Activated CD8-positive, alpha-beta memory T cell treated with anti-CD3 and anti-CD28 coated beads, Interleukin-2, amount 10 ng/mL, durations not matched to agents 7 days and 5 days (primary cell): ENCODE results near the gene IKBIP. TPM values are rescaled to one million over a fixed set of nuclear protein-coding genes. Genes with fewer than 3 reads are reported as not detected.
A peak's percentile ranks its signal among the peaks of the same experiment; 100 is the strongest.

ENCODE experiments used
- ATAC-seq: fragments of 150-1000 bp; cut with Tn5 transposase; one replicate; pipeline ENCODE4 v1.10.0; 2021; ENCODE audit warnings: moderate library complexity
- CTCF ChIA-PET: fragments of 350-600 bp; sonication (Branson Sonifier 250); formaldehyde crosslinking; loops from one replicate; lab custom pipeline; 2021; ENCODE audit warnings: antibody characterized with exemption; lab: Charles Lee
- DNase-seq: peaks from one replicate; pipeline ENCODE4 v3.0.0-alpha.2; 2020
- H3K27ac Mint-ChIP-seq: one replicate; pipeline ENCODE4 v1.8.0; 2021; ENCODE audit warnings: mild to moderate bottlenecking, mixed read lengths
- H3K27me3 Mint-ChIP-seq: one replicate; pipeline ENCODE4 v1.8.0; 2021; ENCODE audit warnings: mixed read lengths
- H3K36me3 Mint-ChIP-seq: one replicate; pipeline ENCODE4 v1.8.0; 2021; ENCODE audit warnings: mild to moderate bottlenecking, mixed read lengths
- H3K4me1 Mint-ChIP-seq: one replicate; pipeline ENCODE4 v1.8.0; 2021; ENCODE audit warnings: mixed read lengths
- H3K4me3 Mint-ChIP-seq: one replicate; pipeline ENCODE4 v1.8.0; 2021; ENCODE audit warnings: mild to moderate bottlenecking, moderate library complexity, mixed read lengths
- H3K9me3 Mint-ChIP-seq: one replicate; pipeline ENCODE4 v1.8.0; 2022; ENCODE audit warnings: low read depth, mixed read lengths
- total RNA-seq, 2 experiments: library from RNA; stranded (reverse); gene quantifications; one replicate each; pipeline ENCODE4 v1.2.3, GENCODE V29; 2021

IKBIP gene, protein sequence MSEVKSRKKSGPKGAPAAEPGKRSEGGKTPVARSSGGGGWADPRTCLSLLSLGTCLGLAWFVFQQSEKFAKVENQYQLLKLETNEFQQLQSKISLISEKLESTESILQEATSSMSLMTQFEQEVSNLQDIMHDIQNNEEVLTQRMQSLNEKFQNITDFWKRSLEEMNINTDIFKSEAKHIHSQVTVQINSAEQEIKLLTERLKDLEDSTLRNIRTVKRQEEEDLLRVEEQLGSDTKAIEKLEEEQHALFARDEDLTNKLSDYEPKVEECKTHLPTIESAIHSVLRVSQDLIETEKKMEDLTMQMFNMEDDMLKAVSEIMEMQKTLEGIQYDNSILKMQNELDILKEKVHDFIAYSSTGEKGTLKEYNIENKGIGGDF
- 10 to 100 TPM; 28.9 to 29.3 TPM for total RNA-seq

- H3K4me3 Mint-ChIP-seq, result peak within 1 kb of the TSS; percentile 92
- DNase-seq (peak; percentile 97), ATAC-seq (peak; percentile 89)
- peak within 1 kb of the TSS; percentile 92 for H3K27ac Mint-ChIP-seq
- H3K27me3 Mint-ChIP-seq, result no peaks in the 10 kb centered on the region
- peaks cover 30% of the 10 kb centered on the region for H3K36me3 Mint-ChIP-seq
- H3K4me1 Mint-ChIP-seq, result peaks cover 37% of the 10 kb centered on the region
- CTCF ChIA-PET, result interaction anchor here (0.7 to 1.6 kb wide), 8 partner anchors 7 to 154 kb away, joined by 3 to 6 read pairs (median 3); no protein-coding TSS in a partner anchor
- no peaks in the 10 kb centered on the region for H3K9me3 Mint-ChIP-seq
Measured at GRCh38 chr12:98644712-98645571, at the start of gene IKBIP, which contains the start of gene APAF1. TSS of gene IKBIP (minus strand) at chr12:98644788. CDS start at chr12:98644701, 87 bp downstream. TSS of gene APAF1 (plus strand) at chr12:98645290. CDS start at chr12:98648360, 3,070 bp downstream.

GRCh38 chr12:98691351-98691750, 46.8 kb upstream of the IKBIP start:
- H3K4me1 Mint-ChIP-seq, result peaks cover 7% of the 10 kb centered on the region
- peaks cover 53% of the 10 kb centered on the region for H3K36me3 Mint-ChIP-seq
- CTCF ChIA-PET, result no interaction called here
- no peaks in the 10 kb centered on the region for H3K9me3 Mint-ChIP-seq
- no peak overlapping the region for H3K4me3 Mint-ChIP-seq
- H3K27ac Mint-ChIP-seq, result peak overlapping the region; percentile 2
- ATAC-seq (no peak), DNase-seq (no peak)
- H3K27me3 Mint-ChIP-seq, result no peaks in the 10 kb centered on the region

DNA sequence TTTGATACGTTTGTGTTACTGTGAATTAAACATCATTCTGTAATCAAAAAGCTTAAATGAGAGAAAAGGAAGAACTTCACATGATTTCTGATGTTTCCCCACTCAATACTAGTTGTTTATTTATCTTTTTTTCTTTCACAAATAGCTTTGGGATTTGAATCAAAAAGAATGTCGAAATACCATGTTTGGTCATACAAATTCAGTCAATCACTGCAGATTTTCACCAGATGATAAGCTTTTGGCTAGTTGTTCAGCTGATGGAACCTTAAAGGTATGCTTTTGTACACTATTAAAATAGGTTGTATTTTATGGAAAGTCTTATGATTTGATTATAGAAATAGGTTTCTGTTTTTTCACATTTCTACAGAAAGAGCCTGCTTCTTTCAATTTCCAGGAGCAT, 42.0 kb upstream of the IKBIP start:
- CTCF ChIA-PET, result interaction anchor here (1.0 kb wide), 1 partner anchor 16 kb away, joined by 3 read pairs; no protein-coding TSS in a partner anchor
- Mint-ChIP-seq H3K27ac (no peak overlapping the region), H3K4me3 (no peak overlapping the region), H3K36me3 (peaks cover 40% of the 10 kb centered on the region), H3K4me1 (peaks cover 4% of the 10 kb centered on the region), H3K9me3 (no peaks in the 10 kb centered on the region), H3K27me3 (no peaks in the 10 kb centered on the region)
- no peak for DNase-seq
- ATAC-seq, result no peak

GRCh38 chr12:98684199-98684598, 39.6 kb upstream of the IKBIP start:
- Mint-ChIP-seq H3K27me3 (no peaks in the 10 kb centered on the region), H3K36me3 (peaks cover 35% of the 10 kb centered on the region), H3K4me3 (no peak overlapping the region), H3K9me3 (no peaks in the 10 kb centered on the region), H3K4me1 (no peaks in the 10 kb centered on the region), H3K27ac (no peak overlapping the region)
- DNase-seq (no peak), ATAC-seq (no peak)
- CTCF ChIA-PET, result no interaction called here

DNA sequence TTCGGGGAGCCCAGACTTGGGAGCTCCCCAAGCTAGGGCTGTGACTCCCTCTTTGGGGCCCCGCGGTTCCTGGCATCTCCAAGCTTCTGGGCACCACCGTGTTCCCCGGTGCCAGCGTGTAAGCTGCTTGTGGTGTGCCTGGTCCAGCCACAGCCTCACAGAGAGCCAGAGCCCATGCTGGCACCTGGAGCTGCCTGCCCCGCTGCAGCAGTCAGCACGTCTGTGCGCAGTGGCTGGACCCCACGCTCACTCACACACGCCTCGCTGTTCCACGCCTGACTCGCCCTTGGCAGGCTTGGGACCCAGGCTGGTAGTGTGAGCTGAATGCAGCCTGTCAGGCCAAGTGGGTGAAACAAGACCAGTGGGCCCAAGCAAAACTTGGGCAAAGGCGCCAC, 35.0 kb upstream of the IKBIP start:
- no peaks in the 10 kb centered on the region for H3K4me1 Mint-ChIP-seq
- no peaks in the 10 kb centered on the region for H3K27me3 Mint-ChIP-seq
- no peak overlapping the region for H3K4me3 Mint-ChIP-seq
- peaks cover 31% of the 10 kb centered on the region for H3K36me3 Mint-ChIP-seq
- ATAC-seq (no peak), DNase-seq (no peak)
- CTCF ChIA-PET, result no interaction called here
- no peaks in the 10 kb centered on the region for H3K9me3 Mint-ChIP-seq
- no peak overlapping the region for H3K27ac Mint-ChIP-seq

- no peak for DNase-seq
- Mint-ChIP-seq H3K4me1 (no peaks in the 10 kb centered on the region), H3K4me3 (no peak overlapping the region), H3K27me3 (no peaks in the 10 kb centered on the region), H3K27ac (no peak overlapping the region), H3K9me3 (no peaks in the 10 kb centered on the region), H3K36me3 (peaks cover 33% of the 10 kb centered on the region)
- CTCF ChIA-PET, result no interaction called here
- ATAC-seq, result no peak
Measured at GRCh38 chr12:98678946-98679610, 34.5 kb upstream of the IKBIP start.

DNA sequence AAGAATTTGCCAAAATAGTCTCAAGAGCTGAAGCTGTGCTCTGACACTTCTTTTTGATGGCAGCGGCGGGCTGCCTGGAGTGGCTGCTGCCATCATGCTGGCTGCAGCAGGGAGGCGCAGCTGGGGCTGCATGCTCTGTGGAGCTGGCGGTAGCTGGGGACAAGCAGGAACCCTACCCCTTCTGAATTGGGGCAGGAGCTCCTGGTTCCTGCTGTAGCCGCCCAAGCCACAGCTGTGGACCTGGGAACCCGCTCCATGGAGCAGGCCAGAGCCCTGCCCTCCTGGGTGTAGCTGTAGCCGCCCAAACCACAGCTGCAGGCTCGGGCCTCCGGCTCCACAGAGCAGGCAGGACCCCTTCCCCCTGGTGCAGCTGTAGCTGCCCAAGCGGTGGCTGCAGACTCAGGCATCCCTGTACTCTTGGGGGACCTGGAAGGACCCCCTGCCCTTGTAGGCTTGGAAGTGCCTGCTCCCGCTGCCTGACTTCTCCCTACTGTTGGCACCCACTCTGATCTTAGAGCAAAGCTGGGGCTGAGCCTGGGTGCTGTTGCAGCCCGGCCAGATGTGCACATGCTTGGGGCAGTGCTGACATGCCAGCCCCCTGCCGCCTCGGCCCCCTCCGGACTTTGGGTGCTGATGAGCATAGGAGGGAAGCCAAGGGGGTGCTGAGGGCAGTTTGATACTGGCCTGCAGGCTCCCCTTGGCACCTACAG, 33.8 kb upstream of the IKBIP start:
- Mint-ChIP-seq H3K9me3 (no peaks in the 10 kb centered on the region), H3K27me3 (no peaks in the 10 kb centered on the region), H3K4me1 (no peaks in the 10 kb centered on the region), H3K36me3 (peaks cover 36% of the 10 kb centered on the region), H3K4me3 (no peak overlapping the region), H3K27ac (no peak overlapping the region)
- DNase-seq, result no peak
- CTCF ChIA-PET, result no interaction called here
- no peak for ATAC-seq

DNA sequence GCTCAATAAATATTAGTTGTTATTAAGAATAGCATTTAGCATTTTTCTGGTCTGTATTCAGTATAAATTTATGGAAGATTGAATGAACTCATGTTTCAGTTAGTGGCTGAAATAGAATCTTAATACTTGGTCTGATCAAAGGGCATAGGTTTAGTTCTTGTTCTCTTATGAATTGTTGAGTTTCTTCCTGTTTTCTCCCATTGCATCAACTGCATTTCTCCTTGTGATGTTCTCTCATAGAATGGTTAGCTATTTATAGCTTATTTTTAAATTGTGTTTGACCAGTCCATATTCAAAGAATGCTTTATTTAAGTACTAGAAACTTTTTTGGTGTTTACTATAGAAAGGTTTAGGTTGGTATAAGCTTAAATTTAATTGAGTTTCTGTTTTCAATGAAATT, 30.3 kb upstream of the IKBIP start:
- no peaks in the 10 kb centered on the region for H3K9me3 Mint-ChIP-seq
- DNase-seq, result no peak
- H3K27ac Mint-ChIP-seq, result no peak overlapping the region
- peaks cover 3% of the 10 kb centered on the region for H3K4me1 Mint-ChIP-seq
- ATAC-seq, result no peak
- H3K36me3 Mint-ChIP-seq, result peaks cover 31% of the 10 kb centered on the region
- no peaks in the 10 kb centered on the region for H3K27me3 Mint-ChIP-seq
- CTCF ChIA-PET, result interaction anchor here (0.7 kb wide), 1 partner anchor 108 kb away, joined by 3 read pairs; no protein-coding TSS in a partner anchor
- H3K4me3 Mint-ChIP-seq, result no peak overlapping the region

DNA sequence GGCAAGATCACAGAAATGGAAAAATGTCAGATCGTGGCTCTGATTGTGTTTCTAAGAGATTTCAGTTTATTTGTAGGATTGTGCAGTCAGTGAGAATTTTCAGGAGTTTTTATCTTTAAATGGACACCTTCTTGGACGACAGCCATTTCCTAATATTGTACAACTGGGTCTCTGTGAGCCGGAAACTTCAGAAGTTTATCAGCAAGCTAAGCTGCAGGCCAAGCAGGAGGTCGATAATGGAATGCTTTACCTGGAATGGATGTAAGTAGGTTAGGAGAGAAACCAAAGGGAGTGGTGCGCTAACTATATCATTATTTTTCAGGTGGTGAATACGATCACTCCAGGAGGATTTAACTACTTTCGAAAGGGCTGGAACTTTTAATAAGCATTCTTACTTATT, 26.9 kb upstream of the IKBIP start:
- H3K4me1 Mint-ChIP-seq, result peaks cover 10% of the 10 kb centered on the region
- DNase-seq (no peak), ATAC-seq (no peak)
- peaks cover 2% of the 10 kb centered on the region for H3K9me3 Mint-ChIP-seq
- H3K27me3 Mint-ChIP-seq, result no peaks in the 10 kb centered on the region
- CTCF ChIA-PET, result interaction anchor here (1.3 to 1.4 kb wide), 2 partner anchors 15 to 74 kb away, joined by 3 read pairs; no protein-coding TSS in a partner anchor
- no peak overlapping the region for H3K4me3 Mint-ChIP-seq
- H3K36me3 Mint-ChIP-seq, result peaks cover 53% of the 10 kb centered on the region
- H3K27ac Mint-ChIP-seq, result no peak overlapping the region

DNA sequence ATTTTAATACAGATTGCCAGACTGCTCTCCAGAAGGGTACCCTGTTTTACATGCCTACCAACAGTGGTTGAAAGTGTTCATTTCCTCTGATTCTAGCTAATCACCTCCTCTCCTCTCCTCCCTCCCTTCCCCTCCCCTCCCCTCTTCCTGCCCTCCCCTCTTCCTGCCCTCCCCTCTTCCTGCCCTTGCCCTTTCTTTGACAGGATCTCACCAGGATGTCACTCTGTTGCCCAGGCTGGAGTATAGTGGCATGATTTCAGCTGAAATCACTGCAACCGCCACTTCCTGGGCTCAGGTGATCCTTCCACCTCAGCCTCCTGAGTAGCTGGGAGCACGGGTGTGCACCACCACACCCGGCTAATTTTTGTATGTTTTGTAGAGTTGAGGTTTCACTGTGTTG, 25.2 kb upstream of the IKBIP start:
- H3K9me3 Mint-ChIP-seq, result peaks cover 2% of the 10 kb centered on the region
- no peaks in the 10 kb centered on the region for H3K27me3 Mint-ChIP-seq
- CTCF ChIA-PET, result interaction anchor here (1.7 kb wide), 1 partner anchor 103 kb away, joined by 5 read pairs; no protein-coding TSS in a partner anchor
- no peak for DNase-seq
- no peak overlapping the region for H3K4me3 Mint-ChIP-seq
- no peak overlapping the region for H3K27ac Mint-ChIP-seq
- peaks cover 63% of the 10 kb centered on the region for H3K36me3 Mint-ChIP-seq
- peaks cover 10% of the 10 kb centered on the region for H3K4me1 Mint-ChIP-seq
- no peak for ATAC-seq

GRCh38 chr12:98660521-98660920, 15.9 kb upstream of the IKBIP start:
- Mint-ChIP-seq H3K9me3 (no peaks in the 10 kb centered on the region), H3K4me3 (no peak overlapping the region), H3K27me3 (no peaks in the 10 kb centered on the region), H3K27ac (peak overlapping the region; percentile 18), H3K4me1 (peaks cover 18% of the 10 kb centered on the region), H3K36me3 (peaks cover 46% of the 10 kb centered on the region)
- CTCF ChIA-PET, result interaction anchor here (3.4 kb wide), 1 partner anchor 94 kb away, joined by 10 read pairs; no protein-coding TSS in a partner anchor
- no peak for DNase-seq
- no peak for ATAC-seq

- H3K9me3 Mint-ChIP-seq, result no peaks in the 10 kb centered on the region
Measured at GRCh38 chr12:98656289-98657101, 11.9 kb upstream of the IKBIP start.

More at GRCh38 chr12:98656289-98657101, 11.9 kb upstream of the IKBIP start:
- H3K27me3 Mint-ChIP-seq, result no peaks in the 10 kb centered on the region
- H3K4me3 Mint-ChIP-seq, result peak overlapping the region; percentile 7
- CTCF ChIA-PET, result interaction anchor here (0.8 to 0.9 kb wide), 2 partner anchors 56 to 87 kb away, joined by 3 read pairs; no protein-coding TSS in a partner anchor
- peaks cover 22% of the 10 kb centered on the region for H3K4me1 Mint-ChIP-seq
- peak overlapping the region; percentile 71 for H3K27ac Mint-ChIP-seq
- peak; percentile 90 for ATAC-seq
- H3K36me3 Mint-ChIP-seq, result peaks cover 39% of the 10 kb centered on the region
- no peak for DNase-seq
